Measurements from ENCODE around the gene RAB3C. TPM values are rescaled to one million over a fixed set of nuclear protein-coding genes. Genes with fewer than 3 reads are reported as not detected.
"Not testable (repeated sequence)": the region's sequence is repeated elsewhere in the genome, so short reads cannot be mapped to it uniquely, and the experiment has no call there.

Gene RAB3C
- polyA plus RNA-seq, 1 donor (not counting 4 experiments of a cell fraction or from before 2014, with no cell fraction given), result not detected

- Histone ChIP-seq H3K4me2 (ENCODE audit: control insufficient read depth, extremely low read depth, insufficient read depth, low read depth, low read length) (no peak overlapping the region), H3K9me3 (ENCODE audit: control insufficient read depth, low read depth, low read length) (no peaks in the 10 kb centered on the region), H3K4me3 (ENCODE audit: control insufficient read depth in 2 of 3, extremely low read depth in 1 of 3, insufficient read depth in 2 of 3, low read depth in 1 of 3, low read length in 3 of 3) (no peak overlapping the region), H3K27me3 (ENCODE audit: control insufficient read depth, extremely low read depth, insufficient read depth, low read length) (no peaks in the 10 kb centered on the region), H3K27ac (ENCODE audit: control insufficient read depth, insufficient read depth, low read length) (no peak overlapping the region), H2AFZ (ENCODE audit: control insufficient read depth, low read length) (no peak overlapping the region), H3K4me1 (ENCODE audit: control insufficient read depth, extremely low read depth, insufficient read depth, low read length) (no peaks in the 10 kb centered on the region), H4K20me1 (ENCODE audit: control insufficient read depth, extremely low read depth, insufficient read depth, low read length) (no peaks in the 10 kb centered on the region), H3K9ac (ENCODE audit: control insufficient read depth, extremely low read depth, insufficient read depth, low read length) (no peak overlapping the region), H3K36me3 (ENCODE audit: control insufficient read depth in 2 of 2, extremely low read depth in 1 of 2, insufficient read depth in 2 of 2, low read length in 2 of 2) (no peaks in the 10 kb centered on the region), H3K79me2 (ENCODE audit: control insufficient read depth, insufficient read depth, low read length) (no peaks in the 10 kb centered on the region), H3K9me1 (ENCODE audit: control insufficient read depth, extremely low read depth, insufficient read depth, low read length) (no peaks in the 10 kb centered on the region)
- TF ChIP-seq CTCF (optimal IDR thresholded peaks at IDR 0.05 in 1 of 3, IDR thresholded peaks at IDR 0.05 in 1 of 3, conservative IDR thresholded peaks at IDR 0.05 in 1 of 3; ENCODE audit: extremely low read depth in 1 of 3, insufficient read depth in 2 of 3, low read length in 3 of 3), result no peak
- DNase-seq (ENCODE audit: low read depth, low spot score), result no peak
- no peak for FAIRE-seq
- dilution Hi-C loops (cut with MboI; ENCODE audit: extremely low pct_ligation_motif_present, low sequenced_read_pairs), result no loop called here
Observed at GRCh38 chr5:58551492-58551891, 31.4 kb upstream of the RAB3C start.

- H3K9ac ChIP-seq (ENCODE audit: control insufficient read depth, extremely low read depth, insufficient read depth, low read length); H3K9me3 ChIP-seq (ENCODE audit: control insufficient read depth, low read depth, low read length); H3K27me3 ChIP-seq (ENCODE audit: control insufficient read depth, extremely low read depth, insufficient read depth, low read length); H3K4me2 ChIP-seq (ENCODE audit: control insufficient read depth, extremely low read depth, insufficient read depth, low read depth, low read length); H3K9me1 ChIP-seq (ENCODE audit: control insufficient read depth, extremely low read depth, insufficient read depth, low read length); H3K4me1 ChIP-seq (ENCODE audit: control insufficient read depth, extremely low read depth, insufficient read depth, low read length); H3K36me3 ChIP-seq (ENCODE audit: control insufficient read depth in 2 of 2, extremely low read depth in 1 of 2, insufficient read depth in 2 of 2, low read length in 2 of 2); H3K79me2 ChIP-seq (ENCODE audit: control insufficient read depth, insufficient read depth, low read length); H4K20me1 ChIP-seq (ENCODE audit: control insufficient read depth, extremely low read depth, insufficient read depth, low read length); dilution Hi-C loops (cut with MboI; ENCODE audit: extremely low pct_ligation_motif_present, low sequenced_read_pairs); H2AFZ ChIP-seq (ENCODE audit: control insufficient read depth, low read length); H3K27ac ChIP-seq (ENCODE audit: control insufficient read depth, insufficient read depth, low read length); FAIRE-seq; DNase-seq (ENCODE audit: low read depth, low spot score); H3K4me3 ChIP-seq (ENCODE audit: control insufficient read depth in 2 of 3, extremely low read depth in 1 of 3, insufficient read depth in 2 of 3, low read depth in 1 of 3, low read length in 3 of 3): not testable (repeated sequence)
Observed at GRCh38 chr5:58557665-58558338, 25.1 kb upstream of the RAB3C start.

GRCh38 chr5:58563016-58563700, 19.7 kb upstream of the RAB3C start:
- H3K79me2 ChIP-seq (ENCODE audit: control insufficient read depth, insufficient read depth, low read length); dilution Hi-C loops (cut with MboI; ENCODE audit: extremely low pct_ligation_motif_present, low sequenced_read_pairs); H3K4me3 ChIP-seq (ENCODE audit: control insufficient read depth in 2 of 3, extremely low read depth in 1 of 3, insufficient read depth in 2 of 3, low read depth in 1 of 3, low read length in 3 of 3); H2AFZ ChIP-seq (ENCODE audit: control insufficient read depth, low read length); H3K36me3 ChIP-seq (ENCODE audit: control insufficient read depth in 2 of 2, extremely low read depth in 1 of 2, insufficient read depth in 2 of 2, low read length in 2 of 2); DNase-seq (ENCODE audit: low read depth, low spot score); FAIRE-seq; H3K27ac ChIP-seq (ENCODE audit: control insufficient read depth, insufficient read depth, low read length); H3K27me3 ChIP-seq (ENCODE audit: control insufficient read depth, extremely low read depth, insufficient read depth, low read length); H3K9ac ChIP-seq (ENCODE audit: control insufficient read depth, extremely low read depth, insufficient read depth, low read length); H3K9me1 ChIP-seq (ENCODE audit: control insufficient read depth, extremely low read depth, insufficient read depth, low read length); H3K4me2 ChIP-seq (ENCODE audit: control insufficient read depth, extremely low read depth, insufficient read depth, low read depth, low read length); H3K9me3 ChIP-seq (ENCODE audit: control insufficient read depth, low read depth, low read length); H3K4me1 ChIP-seq (ENCODE audit: control insufficient read depth, extremely low read depth, insufficient read depth, low read length); H4K20me1 ChIP-seq (ENCODE audit: control insufficient read depth, extremely low read depth, insufficient read depth, low read length): not testable (repeated sequence)

GRCh38 chr5:58564043-58564832, 18.6 kb upstream of the RAB3C start:
- H3K79me2 ChIP-seq (ENCODE audit: control insufficient read depth, insufficient read depth, low read length); H4K20me1 ChIP-seq (ENCODE audit: control insufficient read depth, extremely low read depth, insufficient read depth, low read length); dilution Hi-C loops (cut with MboI; ENCODE audit: extremely low pct_ligation_motif_present, low sequenced_read_pairs); H3K4me1 ChIP-seq (ENCODE audit: control insufficient read depth, extremely low read depth, insufficient read depth, low read length); H3K36me3 ChIP-seq (ENCODE audit: control insufficient read depth in 2 of 2, extremely low read depth in 1 of 2, insufficient read depth in 2 of 2, low read length in 2 of 2); H3K27ac ChIP-seq (ENCODE audit: control insufficient read depth, insufficient read depth, low read length); H3K9ac ChIP-seq (ENCODE audit: control insufficient read depth, extremely low read depth, insufficient read depth, low read length); H3K9me3 ChIP-seq (ENCODE audit: control insufficient read depth, low read depth, low read length); FAIRE-seq; H3K4me2 ChIP-seq (ENCODE audit: control insufficient read depth, extremely low read depth, insufficient read depth, low read depth, low read length); H3K4me3 ChIP-seq (ENCODE audit: control insufficient read depth in 2 of 3, extremely low read depth in 1 of 3, insufficient read depth in 2 of 3, low read depth in 1 of 3, low read length in 3 of 3); DNase-seq (ENCODE audit: low read depth, low spot score); H3K27me3 ChIP-seq (ENCODE audit: control insufficient read depth, extremely low read depth, insufficient read depth, low read length); H2AFZ ChIP-seq (ENCODE audit: control insufficient read depth, low read length); H3K9me1 ChIP-seq (ENCODE audit: control insufficient read depth, extremely low read depth, insufficient read depth, low read length): not testable (repeated sequence)
